Keratinocyte (primary cell): ENCODE results near the gene FKBP5. TPM values are rescaled to one million over a fixed set of nuclear protein-coding genes. Genes with fewer than 3 reads are reported as not detected.

Source experiments
- DNase-seq: peaks from one replicate; pipeline ENCODE4 v3.0.0-alpha.2; 2011; ENCODE audit warnings: low read depth, missing footprints, low spot score
- FAIRE-seq: peaks from 2 replicates; lab custom pipeline; 2011; peaks lifted over from hg19 to GRCh38; lab: Jason Lieb, UNC
- H2AFZ ChIP-seq: 2 replicates; pipeline ENCODE4 v1.6.0; 2012; ENCODE audit warnings: low read length, control low read depth, inconsistent platforms; ENCODE audit not compliant: control insufficient read depth
- H3K27ac ChIP-seq: 2 replicates; pipeline ENCODE4 v1.5.1; 2011; ENCODE audit warnings: low read length; ENCODE audit not compliant: control insufficient read depth, insufficient read depth
- H3K27me3 ChIP-seq: 3 replicates; pipeline ENCODE4 v1.6.0; 2011; ENCODE audit warnings: low read length; ENCODE audit not compliant: control insufficient read depth, insufficient read depth; ENCODE audit errors: extremely low read depth
- H3K36me3 ChIP-seq, 2 experiments: 2 replicates in 1 of 2; 3 replicates in 1 of 2; pipeline ENCODE4 v1.5.1; 2011; ENCODE audit warnings: low read length in 2 of 2, mild to moderate bottlenecking in 1 of 2; ENCODE audit not compliant: control insufficient read depth in 2 of 2, insufficient read depth in 2 of 2; ENCODE audit errors: extremely low read depth in 1 of 2
- H3K4me1 ChIP-seq: 3 replicates; pipeline ENCODE4 v1.5.1; 2011; ENCODE audit warnings: low read length; ENCODE audit not compliant: control insufficient read depth, insufficient read depth; ENCODE audit errors: extremely low read depth
- H3K4me2 ChIP-seq: 3 replicates; pipeline ENCODE4 v1.6.0; 2011; ENCODE audit warnings: low read depth, low read length; ENCODE audit not compliant: control insufficient read depth, insufficient read depth; ENCODE audit errors: extremely low read depth
- H3K4me3 ChIP-seq, 3 experiments: fragments of 200-600 bp in 1 of 3; sonication (generic) in 1 of 3; 2 replicates in 2 of 3; 3 replicates in 1 of 3; pipeline ENCODE4 v1.5.1; 2011 to 2016; ENCODE audit warnings: low read length in 3 of 3, mild to moderate bottlenecking in 3 of 3, control low read depth in 2 of 3, inconsistent platforms in 1 of 3, low read depth in 1 of 3, mixed read lengths in 1 of 3, mixed run types in 1 of 3, moderate library complexity in 1 of 3; ENCODE audit not compliant: control insufficient read depth in 2 of 3, insufficient read depth in 2 of 3; ENCODE audit errors: extremely low read depth in 1 of 3
- H3K79me2 ChIP-seq: 2 replicates; pipeline ENCODE4 v1.6.0; 2012; ENCODE audit warnings: low read length; ENCODE audit not compliant: control insufficient read depth, insufficient read depth
- H3K9ac ChIP-seq: 3 replicates; pipeline ENCODE4 v1.6.0; 2011; ENCODE audit warnings: low read length; ENCODE audit not compliant: control insufficient read depth, insufficient read depth; ENCODE audit errors: extremely low read depth
- H3K9me1 ChIP-seq: 3 replicates; pipeline ENCODE4 v1.6.0; 2011; ENCODE audit warnings: low read length; ENCODE audit not compliant: control insufficient read depth, insufficient read depth; ENCODE audit errors: extremely low read depth
- H3K9me3 ChIP-seq: 2 replicates; pipeline ENCODE4 v1.5.1; 2012; ENCODE audit warnings: low read depth, low read length; ENCODE audit not compliant: control insufficient read depth
- H4K20me1 ChIP-seq: 3 replicates; pipeline ENCODE4 v1.6.0; 2011; ENCODE audit warnings: low read length; ENCODE audit not compliant: control insufficient read depth, insufficient read depth; ENCODE audit errors: extremely low read depth
- CTCF ChIP-seq, 3 experiments: IDR thresholded peaks in 1 of 3; conservative IDR thresholded peaks in 1 of 3; optimal IDR thresholded peaks in 1 of 3; 2 replicates in 2 of 3; 3 replicates in 1 of 3; pipeline versions ENCODE3 to v1.5.1; 2011; ENCODE audit warnings: low read length in 3 of 3, mild to moderate bottlenecking in 3 of 3, moderate library complexity in 2 of 3, control low read depth in 1 of 3, inconsistent platforms in 1 of 3; ENCODE audit not compliant: insufficient read depth in 2 of 3; ENCODE audit errors: extremely low read depth in 1 of 3
- EZH2 ChIP-seq: IDR thresholded peaks from one replicate; pipeline ENCODE4 v1.6.1; 2012; ENCODE audit warnings: inconsistent platforms, mild to moderate bottlenecking, low read length, moderate library complexity
- dilution Hi-C: fragments of 300-500 bp; cut with MboI; formaldehyde crosslinking; loops from one replicate; pipeline ENCODE4 v1.7.0; 2020; ENCODE audit warnings: low sequenced_read_pairs; ENCODE audit not compliant: extremely low pct_ligation_motif_present
- polyA plus RNA-seq, 5 experiments: library from polyadenylated mRNA; depleted of rRNA in 3 of 5; stranded (reverse) in 3 of 5; stranded (forward) in 1 of 5; unstranded in 1 of 5; fragments of >200 nt; gene quantifications; 1 replicate in 1 of 5; 2 replicates in 3 of 5; 3 replicates in 1 of 5; pipeline versions ENCODE4 v1.2.1 to v1.2.3, GENCODE V29; 2011 to 2012; ENCODE audit warnings: missing spikeins in 2 of 5, low read depth in 1 of 5, low replicate concordance in 1 of 5

The FKBP5 gene
- polyA plus RNA-seq, 1 donor (not counting 4 experiments of a cell fraction or from before 2014, with no cell fraction given), result 88.3 TPM

DNA sequence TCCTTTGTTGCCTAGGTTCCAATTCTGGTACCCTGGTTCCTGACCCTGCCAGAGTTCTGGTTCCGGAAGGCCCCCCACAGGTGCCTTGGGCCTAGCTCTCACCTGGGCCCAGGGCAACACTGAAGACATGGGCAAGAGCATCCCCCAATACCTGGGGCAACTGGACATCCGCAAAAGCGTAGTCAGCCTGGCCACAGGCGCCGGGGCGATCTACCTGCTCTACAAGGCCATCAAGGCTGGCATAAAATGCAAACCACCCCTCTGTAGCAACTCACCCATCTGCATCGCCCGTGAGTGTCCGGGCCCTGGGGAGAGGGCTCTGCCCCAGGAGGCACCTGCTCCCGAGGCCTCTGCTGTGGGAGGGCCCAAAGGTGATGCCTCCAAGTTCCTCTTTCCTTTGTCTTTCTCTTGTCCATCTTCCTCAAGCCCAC is 48.3 kb upstream of the FKBP5 start, which contains the start of gene ARMC12:
Gene ARMC12 (plus strand): TSS at position 51 of the 431 bp plus-strand sequence. CDS start 77 bp downstream, at position 128.
- Histone ChIP-seq H2AFZ (no peak within 1 kb of the TSS), H3K9me3 (no peaks in the 10 kb centered on the region), H3K4me1 (peaks cover 23% of the 10 kb centered on the region), H3K79me2 (no peaks in the 10 kb centered on the region), H3K9ac (no peak within 1 kb of the TSS), H3K4me2 (no peak within 1 kb of the TSS), H3K27ac (no peak within 1 kb of the TSS), H3K4me3 (no peak within 1 kb of the TSS), H3K27me3 (no peaks in the 10 kb centered on the region), H4K20me1 (no peaks in the 10 kb centered on the region), H3K9me1 (no peaks in the 10 kb centered on the region), H3K36me3 (no peaks in the 10 kb centered on the region)
- FAIRE-seq (no peak), DNase-seq (no peak)
- no peak for TF ChIP-seq EZH2
- no peak for TF ChIP-seq CTCF (optimal IDR thresholded peaks at IDR 0.05 in 1 of 3, IDR thresholded peaks at IDR 0.05 in 1 of 3, conservative IDR thresholded peaks at IDR 0.05 in 1 of 3; ENCODE audit: extremely low read depth in 1 of 3, insufficient read depth in 2 of 3, low read length in 3 of 3)
- dilution Hi-C loops, result loop anchor here (25.0 kb wide), 1 partner anchor 175 kb away; no protein-coding TSS in a partner anchor

DNA sequence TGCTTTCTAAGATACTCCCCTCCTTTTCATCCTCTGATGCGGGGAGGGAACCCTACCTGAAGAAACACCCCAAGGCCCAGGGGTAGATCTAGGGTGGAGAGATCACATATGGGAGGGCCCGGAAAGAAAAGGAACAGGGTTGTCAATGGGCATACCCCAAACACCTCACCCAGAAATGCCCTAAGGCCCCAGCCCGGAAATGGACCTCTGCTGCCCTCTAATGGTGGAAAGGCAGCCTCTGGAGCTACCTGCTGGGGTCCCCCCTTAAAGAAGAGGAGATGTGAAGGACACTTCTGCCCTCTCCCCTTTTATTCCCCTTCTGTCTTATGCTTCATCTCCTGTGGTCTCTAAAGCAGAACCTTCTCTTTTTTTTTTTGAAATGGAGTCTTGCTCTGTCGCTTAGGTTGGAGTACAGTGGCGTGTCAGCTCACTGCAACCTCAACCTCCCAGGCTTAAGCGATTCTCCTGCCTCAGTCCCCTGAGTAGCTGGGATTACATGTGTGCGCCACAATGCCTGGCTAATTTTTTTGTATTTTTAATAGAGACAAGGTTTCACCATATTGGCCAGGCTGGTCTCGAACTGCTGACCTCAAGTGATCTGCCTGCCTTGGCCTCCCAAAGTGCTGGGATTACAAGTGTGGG is 47.7 kb upstream of the FKBP5 start:
- TF ChIP-seq EZH2 (no peak), CTCF (optimal IDR thresholded peaks at IDR 0.05 in 1 of 3, IDR thresholded peaks at IDR 0.05 in 1 of 3, conservative IDR thresholded peaks at IDR 0.05 in 1 of 3; ENCODE audit: extremely low read depth in 1 of 3, insufficient read depth in 2 of 3, low read length in 3 of 3) (peak in 2 of 3 experiments; percentile 90 to 93)
- DNase-seq (no peak), FAIRE-seq (peak; percentile 32)
- Histone ChIP-seq H3K9me1 (no peaks in the 10 kb centered on the region), H3K27me3 (no peaks in the 10 kb centered on the region), H3K9ac (no peak overlapping the region), H3K4me2 (no peak overlapping the region), H3K4me1 (peaks cover 24% of the 10 kb centered on the region), H2AFZ (no peak overlapping the region), H4K20me1 (no peaks in the 10 kb centered on the region), H3K9me3 (no peaks in the 10 kb centered on the region), H3K4me3 (no peak overlapping the region), H3K79me2 (no peaks in the 10 kb centered on the region), H3K36me3 (no peaks in the 10 kb centered on the region), H3K27ac (no peak overlapping the region)
- dilution Hi-C loops, result loop anchor here (25.0 kb wide), 1 partner anchor 174 kb away; no protein-coding TSS in a partner anchor
